Body of pancreas (tissue), 4 donors: ENCODE measurements around the gene LRRC10B. TPM values are rescaled to one million over a fixed set of nuclear protein-coding genes. Genes with fewer than 3 reads are reported as not detected.

Source experiments
- ATAC-seq: fragments of 150-250 bp; one replicate; pipeline ENCODE4 v1.9.1; 2016
- DNase-seq, 4 donors: peaks; one replicate each; pipeline ENCODE4 v3.0.0-alpha.2; 2019
- H3K27ac ChIP-seq, 4 donors: fragments of 200-600 bp; sonication (generic); 1 replicate in 3 of 4; 2 replicates in 1 of 4; pipeline versions ENCODE4 v1.5.1 to v1.6.1; 2016 to 2019; ENCODE audit warnings: mild to moderate bottlenecking in 1 of 4, mixed read lengths in 1 of 4, moderate library complexity in 1 of 4
- H3K27me3 ChIP-seq, 2 donors: fragments of 200-600 bp; sonication (generic); one replicate each; pipeline ENCODE4 v1.6.0; 2016; ENCODE audit warnings: mild to moderate bottlenecking in 1 of 2
- H3K36me3 ChIP-seq, 2 donors: fragments of 200-600 bp; sonication (generic); replicated peaks in 1 of 2; 2 replicates each; pipeline ENCODE4 v1.5.1; 2016; ENCODE audit warnings: low read depth in 2 of 2; ENCODE audit not compliant: insufficient read depth in 1 of 2
- H3K4me1 ChIP-seq: fragments of 200-600 bp; sonication (generic); one replicate; pipeline ENCODE4 v1.6.0; 2016
- H3K4me3 ChIP-seq, 2 donors: fragments of 200-600 bp; sonication (generic); 1 replicate in 1 of 2; 2 replicates in 1 of 2; pipeline ENCODE4 v1.5.1; 2016 to 2019
- H3K9me3 ChIP-seq, 3 donors: fragments of 200-600 bp; sonication (generic); 1 replicate in 2 of 3; 2 replicates in 1 of 3; pipeline ENCODE4 v1.5.1; 2016
- POLR2A ChIP-seq, 3 donors: fragments of 450-650 bp; IDR thresholded peaks; one replicate each; pipeline ENCODE4 v1.6.1; 2016; ENCODE audit warnings: antibody characterized with exemption in 3 of 3, mild to moderate bottlenecking in 2 of 3
- WGBS, 2 donors: methylation state at CpG; one replicate each; pipeline ENCODE4 v1.1.5; 2017; 5-methylcytosine and 5-hydroxymethylcytosine counted together
- intact Hi-C: fragments of 100-400 bp; cut with DNase I; formaldehyde crosslinking; loops from one replicate; pipeline ENCODE4 v1.15.1; 2023
- total RNA-seq, 2 donors: library from RNA; depleted of rRNA; stranded (reverse); fragments of >200 nt; gene quantifications; one replicate each; pipeline ENCODE4 v1.1.0, GENCODE V29; 2016
- TF ChIP-seq, protein P1 (sequence below), 7 experiments: fragments of 450-650 bp in 4 of 7; fragments of 200-600 bp in 3 of 7; sonication (generic) in 3 of 7; IDR thresholded peaks; one replicate each; pipeline ENCODE4 v1.5.1; 2016 to 2019; ENCODE audit warnings: antibody characterized with exemption in 7 of 7

The LRRC10B gene
- total RNA-seq, 2 donors from 2014 or later = 1.6 to 2.9 TPM

DNA sequence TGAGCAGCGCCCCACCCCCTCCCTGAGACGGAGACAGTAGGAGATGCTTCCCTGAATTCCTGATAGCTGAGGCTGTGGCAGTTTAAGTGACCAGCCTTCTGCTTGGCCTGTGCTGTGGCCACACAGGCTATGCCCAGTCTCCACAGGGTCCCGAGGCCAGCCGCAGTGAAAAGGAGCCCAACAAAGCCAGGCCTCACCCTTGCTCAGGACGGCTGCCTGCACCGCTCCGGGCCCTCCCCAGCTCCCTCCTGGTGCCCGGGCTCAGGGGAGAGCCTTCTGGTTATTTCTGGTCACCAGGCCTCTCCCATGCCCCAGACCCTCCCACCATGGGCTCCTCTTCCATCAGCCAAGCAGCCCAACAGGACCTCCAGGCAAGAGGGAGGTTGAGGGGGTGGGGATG is 28.8 kb downstream of the LRRC10B start:
- Histone ChIP-seq H3K4me3 (no peak overlapping the region), H3K4me1 (peaks cover 3% of the 10 kb centered on the region), H3K27me3 (no peaks in the 10 kb centered on the region), H3K27ac (no peak overlapping the region), H3K36me3 (no peaks in the 10 kb centered on the region), H3K9me3 (no peaks in the 10 kb centered on the region)
- intact Hi-C loops = no loop called here
- ATAC-seq (no peak), DNase-seq (no peak)
- 48 to 88% methylated on average over 3 to 8 of the region's 8 CpGs for WGBS, 2 donors
- TF ChIP-seq, protein P1, sequence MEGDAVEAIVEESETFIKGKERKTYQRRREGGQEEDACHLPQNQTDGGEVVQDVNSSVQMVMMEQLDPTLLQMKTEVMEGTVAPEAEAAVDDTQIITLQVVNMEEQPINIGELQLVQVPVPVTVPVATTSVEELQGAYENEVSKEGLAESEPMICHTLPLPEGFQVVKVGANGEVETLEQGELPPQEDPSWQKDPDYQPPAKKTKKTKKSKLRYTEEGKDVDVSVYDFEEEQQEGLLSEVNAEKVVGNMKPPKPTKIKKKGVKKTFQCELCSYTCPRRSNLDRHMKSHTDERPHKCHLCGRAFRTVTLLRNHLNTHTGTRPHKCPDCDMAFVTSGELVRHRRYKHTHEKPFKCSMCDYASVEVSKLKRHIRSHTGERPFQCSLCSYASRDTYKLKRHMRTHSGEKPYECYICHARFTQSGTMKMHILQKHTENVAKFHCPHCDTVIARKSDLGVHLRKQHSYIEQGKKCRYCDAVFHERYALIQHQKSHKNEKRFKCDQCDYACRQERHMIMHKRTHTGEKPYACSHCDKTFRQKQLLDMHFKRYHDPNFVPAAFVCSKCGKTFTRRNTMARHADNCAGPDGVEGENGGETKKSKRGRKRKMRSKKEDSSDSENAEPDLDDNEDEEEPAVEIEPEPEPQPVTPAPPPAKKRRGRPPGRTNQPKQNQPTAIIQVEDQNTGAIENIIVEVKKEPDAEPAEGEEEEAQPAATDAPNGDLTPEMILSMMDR (IDR thresholded peaks at IDR 0.05) = no peak
- TF ChIP-seq POLR2A (IDR thresholded peaks at IDR 0.05) = no peak

DNA sequence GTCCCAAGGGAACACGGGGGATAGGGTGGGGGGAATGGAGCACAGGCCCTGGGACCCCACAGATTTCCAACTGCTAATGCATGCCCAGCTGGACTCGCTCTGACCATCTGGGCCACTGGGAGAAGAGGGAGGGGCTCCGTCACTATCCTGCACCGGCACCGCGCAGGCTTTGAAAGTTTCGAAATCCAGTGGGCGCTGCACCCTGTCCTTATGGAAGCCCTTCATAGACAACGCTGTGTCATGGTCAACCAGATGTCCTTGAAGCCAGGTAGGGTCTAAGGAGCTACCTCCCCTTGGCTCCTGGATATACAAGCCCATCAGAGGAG is 30.1 kb downstream of the LRRC10B start:
- ATAC-seq = no peak
- intact Hi-C loops = no loop called here
- H3K4me1 ChIP-seq = no peaks in the 10 kb centered on the region

DNA sequence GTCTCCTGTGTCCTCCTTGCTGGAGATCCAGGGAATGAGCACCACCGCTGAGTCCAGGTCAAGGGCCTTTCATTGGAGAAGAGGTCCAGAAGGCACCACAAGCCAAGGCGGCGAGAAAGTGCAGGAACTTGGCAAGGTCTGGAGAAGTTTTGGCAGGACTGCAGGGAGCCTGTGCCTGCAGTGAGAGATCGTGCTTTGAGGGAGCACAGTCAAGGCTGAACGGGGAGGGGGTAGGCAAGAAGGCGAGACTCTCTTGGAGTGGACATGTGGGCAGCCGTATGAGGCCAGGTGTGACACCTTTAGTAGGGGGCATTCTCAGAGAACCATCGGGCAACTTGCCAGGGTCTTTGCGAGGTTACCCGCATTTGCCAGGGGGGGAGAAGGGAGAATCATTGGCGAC is 30.5 kb downstream of the LRRC10B start:
- Histone ChIP-seq H3K27me3 (no peaks in the 10 kb centered on the region), H3K4me1 (no peaks in the 10 kb centered on the region), H3K36me3 (no peaks in the 10 kb centered on the region), H3K27ac (no peak overlapping the region), H3K4me3 (no peak overlapping the region), H3K9me3 (no peaks in the 10 kb centered on the region)
- intact Hi-C loops = no loop called here
- TF ChIP-seq, protein P1 (IDR thresholded peaks at IDR 0.05) = no peak
- no peak for TF ChIP-seq POLR2A (IDR thresholded peaks at IDR 0.05)
- ATAC-seq (no peak), DNase-seq (no peak)
- WGBS, 2 donors = 73 to 76% methylated on average over 11 of the region's 11 CpGs

More for the DNA sequence above, 30.1 kb downstream of the LRRC10B start:
- Histone ChIP-seq H3K27ac (no peak overlapping the region), H3K27me3 (no peaks in the 10 kb centered on the region), H3K36me3 (no peaks in the 10 kb centered on the region), H3K9me3 (no peaks in the 10 kb centered on the region), H3K4me3 (no peak overlapping the region)
- no peak for DNase-seq
- no peak for TF ChIP-seq POLR2A (IDR thresholded peaks at IDR 0.05)
- TF ChIP-seq, protein P1 (IDR thresholded peaks at IDR 0.05) = no peak
- WGBS, 2 donors = 82 to 94% methylated on average over 2 to 9 of the region's 9 CpGs

DNA sequence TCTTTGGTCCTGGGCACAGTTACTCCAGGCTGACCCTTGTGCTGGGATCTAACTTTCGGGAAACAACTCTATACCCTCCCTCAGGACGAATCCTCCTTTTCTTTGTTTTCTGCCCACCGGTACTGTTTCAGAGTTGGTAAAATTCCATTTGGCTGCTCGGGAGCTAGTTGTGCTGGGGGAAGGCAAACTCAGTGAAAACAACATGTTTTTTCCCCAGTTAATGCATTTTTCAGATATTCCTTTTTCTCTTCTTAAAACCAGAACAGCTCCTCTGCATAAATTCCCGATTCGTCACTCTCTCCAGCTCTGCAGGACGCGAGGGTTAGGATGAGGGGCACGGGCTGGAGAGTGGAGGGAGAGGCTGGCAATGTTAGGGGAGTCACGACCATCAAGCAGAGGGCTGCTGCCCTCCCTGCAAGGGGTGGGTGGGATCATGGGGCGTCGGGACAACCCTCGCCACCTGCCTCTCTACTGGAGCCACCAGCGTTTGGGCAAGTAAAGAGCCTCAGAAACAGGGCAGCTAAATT is 31.3 kb downstream of the LRRC10B start:
- no peaks in the 10 kb centered on the region for H3K36me3 ChIP-seq
- H3K9me3 ChIP-seq = no peaks in the 10 kb centered on the region
- intact Hi-C loops = no loop called here
- ATAC-seq (no peak), DNase-seq (no peak)
- H3K27me3 ChIP-seq = no peaks in the 10 kb centered on the region
- no peaks in the 10 kb centered on the region for H3K4me1 ChIP-seq
- no peak for TF ChIP-seq POLR2A (IDR thresholded peaks at IDR 0.05)
- TF ChIP-seq, protein P1 (IDR thresholded peaks at IDR 0.05) = no peak
- no peak overlapping the region for H3K4me3 ChIP-seq
- no peak overlapping the region for H3K27ac ChIP-seq
- WGBS, 2 donors = 62 to 69% methylated on average over 14 of the region's 14 CpGs

DNA sequence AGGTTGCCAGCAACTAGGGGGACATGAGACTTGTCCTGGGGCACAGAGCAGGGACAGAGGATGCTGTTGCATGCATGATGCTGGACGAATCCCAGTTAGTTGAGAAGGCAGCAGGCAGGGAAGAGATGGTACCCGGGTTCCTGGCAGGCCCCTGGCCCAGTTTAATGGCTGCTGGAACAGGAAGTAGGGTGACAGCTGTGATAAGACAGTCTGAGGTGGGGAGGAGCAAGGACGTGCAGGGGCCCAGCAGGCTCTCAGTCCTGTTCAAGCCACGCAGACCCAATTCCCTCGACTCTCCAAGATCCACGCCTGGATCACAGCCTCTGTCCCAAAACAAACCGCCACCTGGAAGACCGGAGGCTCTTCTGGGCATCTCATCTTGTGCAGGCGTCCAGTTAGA is 32.0 kb downstream of the LRRC10B start:
- Histone ChIP-seq H3K27ac (no peak overlapping the region), H3K4me1 (no peaks in the 10 kb centered on the region), H3K27me3 (no peaks in the 10 kb centered on the region), H3K9me3 (no peaks in the 10 kb centered on the region), H3K36me3 (no peaks in the 10 kb centered on the region), H3K4me3 (no peak overlapping the region)
- WGBS, 2 donors = 53 to 61% methylated on average over 7 to 9 of the region's 9 CpGs
- intact Hi-C loops = no loop called here
- no peak for TF ChIP-seq POLR2A (IDR thresholded peaks at IDR 0.05)
- TF ChIP-seq, protein P1 (IDR thresholded peaks at IDR 0.05) = no peak
- no peak for ATAC-seq
- no peak for DNase-seq
